Suprapubic skin (tissue), 4 donors: ENCODE measurements around the gene RAB40B. TPM values are rescaled to one million over a fixed set of nuclear protein-coding genes. Genes with fewer than 3 reads are reported as not detected.

Experiments
- DNase-seq, 2 donors: peaks; one replicate each; pipeline ENCODE4 v3.0.0-alpha.2; 2019; ENCODE audit warnings: low spot score in 2 of 2
- H3K27ac ChIP-seq: fragments of 200-600 bp; sonication (generic); one replicate; pipeline ENCODE4 v1.5.1; 2019
- H3K27me3 ChIP-seq: fragments of 200-600 bp; sonication (generic); one replicate; pipeline ENCODE4 v1.5.1; 2019
- H3K36me3 ChIP-seq: fragments of 200-600 bp; sonication (generic); one replicate; pipeline ENCODE4 v1.5.1; 2019
- H3K4me1 ChIP-seq: fragments of 200-600 bp; sonication (generic); one replicate; pipeline ENCODE4 v1.5.1; 2019
- H3K4me3 ChIP-seq: fragments of 200-600 bp; sonication (generic); one replicate; pipeline ENCODE4 v1.5.1; 2019; ENCODE audit warnings: mild to moderate bottlenecking
- H3K9me3 ChIP-seq: fragments of 200-600 bp; sonication (generic); one replicate; pipeline ENCODE4 v1.5.1; 2019
- CTCF ChIP-seq, 2 donors: fragments of 200-600 bp in 1 of 2; fragments of 450-650 bp in 1 of 2; sonication (generic) in 1 of 2; IDR thresholded peaks; one replicate each; pipeline ENCODE4 v1.5.1; 2016 to 2019; ENCODE audit warnings: antibody characterized with exemption in 2 of 2, mild to moderate bottlenecking in 1 of 2, moderate library complexity in 1 of 2
- EP300 ChIP-seq: sonication (generic); formaldehyde crosslinking; IDR thresholded peaks from one replicate; pipeline ENCODE4 v1.6.1; 2017; ENCODE audit warnings: antibody characterized with exemption
- POLR2A ChIP-seq, 2 donors: fragments of 450-650 bp; IDR thresholded peaks; one replicate each; pipeline ENCODE4 v1.6.1; 2017; ENCODE audit warnings: antibody characterized with exemption in 2 of 2, mild to moderate bottlenecking in 2 of 2, moderate library complexity in 2 of 2
- POLR2AphosphoS5 ChIP-seq, 3 donors: sonication (generic); formaldehyde crosslinking; IDR thresholded peaks; one replicate each; pipeline ENCODE4 v1.6.1; 2017; ENCODE audit warnings: antibody characterized with exemption in 3 of 3
- WGBS: methylation state at CpG from one replicate; pipeline ENCODE4 v1.1.5; 2018; 5-methylcytosine and 5-hydroxymethylcytosine counted together
- total RNA-seq, 4 donors: library from RNA; depleted of rRNA; stranded (reverse); fragments of >200 nt; gene quantifications; one replicate each; pipeline ENCODE4 v1.1.0, GENCODE V29; 2016

RAB40B gene
- total RNA-seq, 4 donors from 2014 or later = 15.9 to 24.3 (median 21.6) TPM

GRCh38 chr17:82661717-82662683 is 36.5 kb downstream of the RAB40B start:
- Histone ChIP-seq H3K27me3 (no peaks in the 10 kb centered on the region), H3K4me1 (no peaks in the 10 kb centered on the region), H3K36me3 (peaks cover 56% of the 10 kb centered on the region), H3K27ac (no peak overlapping the region), H3K4me3 (no peak overlapping the region), H3K9me3 (no peaks in the 10 kb centered on the region)
- TF ChIP-seq EP300 = no peak
- no peak for TF ChIP-seq POLR2AphosphoS5 (IDR thresholded peaks at IDR 0.05)
- TF ChIP-seq POLR2A (IDR thresholded peaks at IDR 0.05) = no peak
- TF ChIP-seq CTCF (IDR thresholded peaks at IDR 0.05) = no peak
- DNase-seq = no peak
- WGBS = 85% methylated on average over 19 of the region's 31 CpGs

DNA sequence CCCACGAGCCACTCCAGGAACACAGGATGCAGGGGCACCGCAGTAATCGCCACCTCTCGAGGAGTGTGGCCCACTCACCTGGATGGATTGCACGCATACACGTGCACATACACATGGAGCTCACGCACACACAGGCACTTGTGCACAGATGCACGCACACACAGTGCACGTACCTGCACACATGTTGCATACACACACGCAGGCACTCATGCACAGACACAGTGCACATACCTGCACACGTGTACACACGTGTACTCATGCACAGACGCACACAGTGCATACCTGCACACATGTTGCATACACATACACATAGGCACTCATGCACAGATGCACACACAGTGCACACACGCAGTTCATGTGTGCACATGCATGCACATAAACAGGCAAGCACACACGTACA is 38.6 kb downstream of the RAB40B start:
- TF ChIP-seq CTCF (IDR thresholded peaks at IDR 0.05) = no peak
- no peak for TF ChIP-seq EP300
- TF ChIP-seq POLR2AphosphoS5 (IDR thresholded peaks at IDR 0.05) = no peak
- no peak for TF ChIP-seq POLR2A (IDR thresholded peaks at IDR 0.05)
- Histone ChIP-seq H3K36me3 (peaks cover 61% of the 10 kb centered on the region), H3K27ac (no peak overlapping the region), H3K27me3 (no peaks in the 10 kb centered on the region), H3K4me3 (no peak overlapping the region), H3K4me1 (no peaks in the 10 kb centered on the region), H3K9me3 (no peaks in the 10 kb centered on the region)
- DNase-seq = peak in 1 of 2 donors; percentile 28
- 90% methylated on average over 9 of the region's 15 CpGs for WGBS

DNA sequence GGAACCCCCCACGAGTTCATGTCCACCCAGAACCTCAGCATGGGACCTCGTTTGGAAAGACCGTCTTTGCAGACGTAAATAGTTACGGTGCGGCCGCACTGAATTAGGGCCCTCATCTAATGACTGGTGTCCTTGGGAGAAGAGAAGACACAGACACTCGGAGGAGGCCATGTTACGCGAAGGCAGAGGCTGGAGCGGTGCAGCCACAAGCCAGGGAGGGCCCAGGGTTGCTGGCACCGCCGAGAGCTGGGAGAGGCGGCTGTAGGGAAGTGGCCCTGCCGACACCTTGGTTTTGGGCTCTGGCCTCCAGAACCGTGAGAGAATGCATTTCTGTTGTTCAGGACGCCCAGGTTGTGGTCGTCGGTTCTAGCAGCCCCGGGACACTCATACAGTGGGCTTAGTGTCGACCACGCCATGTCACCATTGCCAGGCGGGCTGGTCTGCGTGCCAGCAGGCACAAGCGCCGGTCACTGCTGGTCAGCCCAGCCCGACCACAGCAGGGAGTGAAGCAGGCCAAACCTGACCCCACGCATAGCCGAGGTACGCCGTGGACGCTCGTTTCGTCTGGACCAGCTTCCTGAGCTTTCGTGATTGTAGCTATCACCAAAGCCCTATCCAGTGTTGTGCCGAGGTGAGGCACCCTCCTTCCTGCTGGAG is 39.6 kb downstream of the RAB40B start:
- Histone ChIP-seq H3K9me3 (no peaks in the 10 kb centered on the region), H3K27me3 (no peaks in the 10 kb centered on the region), H3K4me1 (no peaks in the 10 kb centered on the region), H3K36me3 (peaks cover 55% of the 10 kb centered on the region), H3K4me3 (no peak overlapping the region), H3K27ac (no peak overlapping the region)
- TF ChIP-seq POLR2A (IDR thresholded peaks at IDR 0.05) (no peak), EP300 (no peak), CTCF (IDR thresholded peaks at IDR 0.05) (no peak), POLR2AphosphoS5 (IDR thresholded peaks at IDR 0.05) (no peak)
- peak in 1 of 2 donors; percentile 46 for DNase-seq
- 94% methylated on average over 26 of the region's 36 CpGs for WGBS

GRCh38 chr17:82658331-82658730 is 40.2 kb downstream of the RAB40B start:
- Histone ChIP-seq H3K27ac (no peak overlapping the region), H3K9me3 (no peaks in the 10 kb centered on the region), H3K4me3 (no peak overlapping the region), H3K4me1 (no peaks in the 10 kb centered on the region), H3K27me3 (no peaks in the 10 kb centered on the region), H3K36me3 (peaks cover 49% of the 10 kb centered on the region)
- 93% methylated on average over 20 of the region's 23 CpGs for WGBS
- TF ChIP-seq POLR2AphosphoS5 (IDR thresholded peaks at IDR 0.05) (no peak), POLR2A (IDR thresholded peaks at IDR 0.05) (no peak), CTCF (IDR thresholded peaks at IDR 0.05) (no peak), EP300 (no peak)
- peak in 1 of 2 donors; percentile 48 for DNase-seq

GRCh38 chr17:82657926-82658325 is 40.6 kb downstream of the RAB40B start:
- 94% methylated on average over 19 of the region's 19 CpGs for WGBS
- Histone ChIP-seq H3K4me3 (no peak overlapping the region), H3K27ac (no peak overlapping the region), H3K9me3 (no peaks in the 10 kb centered on the region), H3K36me3 (peaks cover 46% of the 10 kb centered on the region), H3K4me1 (no peaks in the 10 kb centered on the region), H3K27me3 (no peaks in the 10 kb centered on the region)
- no peak for DNase-seq
- TF ChIP-seq EP300 (no peak), CTCF (IDR thresholded peaks at IDR 0.05) (no peak), POLR2AphosphoS5 (IDR thresholded peaks at IDR 0.05) (no peak), POLR2A (IDR thresholded peaks at IDR 0.05) (no peak)
